Measurements from ENCODE around the gene DEGS1. TPM values are rescaled to one million over a fixed set of nuclear protein-coding genes. Genes with fewer than 3 reads are reported as not detected.

The DEGS1 gene
- total RNA-seq, 1 donor from 2014 or later: 115 TPM

DNA sequence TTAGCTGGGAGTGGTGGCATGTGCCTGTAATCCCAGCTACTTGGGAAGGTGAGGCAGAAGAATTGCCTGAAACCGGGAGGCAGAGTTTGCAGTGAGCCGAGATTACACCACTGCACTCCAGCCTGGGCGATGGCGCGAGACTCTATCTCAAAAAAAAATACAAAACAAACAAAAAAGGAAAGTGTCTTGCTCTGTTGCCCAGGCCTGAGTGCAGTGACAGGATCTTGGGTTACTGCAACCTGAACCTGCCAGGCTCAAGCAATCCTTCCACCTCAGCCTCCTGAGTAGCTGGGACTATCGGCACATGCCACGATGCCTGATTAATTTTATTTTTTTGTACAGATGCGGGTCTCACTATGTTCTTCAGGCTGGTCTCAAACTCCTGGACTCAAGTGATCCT is 33.3 kb downstream of the DEGS1 start:
- no peak for DNase-seq

DNA sequence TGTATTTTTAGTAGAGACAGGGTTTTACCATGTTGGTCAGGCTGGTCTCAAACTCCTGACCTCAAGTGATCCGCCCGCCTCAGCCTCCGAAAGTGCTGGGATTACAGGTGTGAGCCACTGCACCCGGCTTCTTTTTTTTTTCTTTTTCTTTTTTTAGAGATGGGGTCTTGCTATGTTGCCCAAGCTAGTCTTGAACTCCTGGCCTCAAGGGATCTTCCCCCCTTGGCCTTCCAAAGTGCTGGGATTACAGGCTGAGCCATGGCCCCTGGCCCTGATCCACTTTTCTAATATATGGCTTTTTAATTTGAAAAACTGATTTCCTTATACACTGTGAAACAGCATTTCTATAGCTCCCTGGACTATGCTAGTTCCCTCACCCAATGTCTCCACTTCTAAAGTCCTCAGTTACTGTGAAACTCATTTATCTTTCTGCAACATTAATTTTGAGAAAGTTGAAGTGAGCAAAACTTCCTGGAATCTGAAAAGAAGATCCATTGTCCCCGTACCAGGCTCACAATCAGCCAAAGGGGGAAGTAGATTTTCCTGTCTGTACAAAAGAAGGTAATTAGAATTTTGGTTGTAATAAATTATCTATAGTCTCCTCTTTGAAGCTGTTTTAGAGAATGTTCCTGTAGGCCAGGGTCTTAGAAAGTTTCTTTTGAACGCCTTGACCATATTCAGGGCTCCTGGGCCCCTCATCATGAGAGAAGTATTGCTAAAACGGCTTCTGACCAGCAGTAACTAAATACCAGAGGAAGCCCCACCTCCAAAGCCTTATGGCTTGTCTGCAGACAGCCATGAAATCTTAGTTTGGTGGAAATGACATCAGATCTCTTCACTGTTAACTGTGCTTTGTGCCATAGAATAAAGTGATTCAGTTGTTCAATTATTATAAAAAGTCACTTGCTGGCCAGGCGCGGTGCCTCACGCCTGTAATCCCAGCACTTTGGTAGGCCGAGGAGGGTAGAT is 34.9 kb downstream of the DEGS1 start:
- DNase-seq: peak; percentile 55

DNA sequence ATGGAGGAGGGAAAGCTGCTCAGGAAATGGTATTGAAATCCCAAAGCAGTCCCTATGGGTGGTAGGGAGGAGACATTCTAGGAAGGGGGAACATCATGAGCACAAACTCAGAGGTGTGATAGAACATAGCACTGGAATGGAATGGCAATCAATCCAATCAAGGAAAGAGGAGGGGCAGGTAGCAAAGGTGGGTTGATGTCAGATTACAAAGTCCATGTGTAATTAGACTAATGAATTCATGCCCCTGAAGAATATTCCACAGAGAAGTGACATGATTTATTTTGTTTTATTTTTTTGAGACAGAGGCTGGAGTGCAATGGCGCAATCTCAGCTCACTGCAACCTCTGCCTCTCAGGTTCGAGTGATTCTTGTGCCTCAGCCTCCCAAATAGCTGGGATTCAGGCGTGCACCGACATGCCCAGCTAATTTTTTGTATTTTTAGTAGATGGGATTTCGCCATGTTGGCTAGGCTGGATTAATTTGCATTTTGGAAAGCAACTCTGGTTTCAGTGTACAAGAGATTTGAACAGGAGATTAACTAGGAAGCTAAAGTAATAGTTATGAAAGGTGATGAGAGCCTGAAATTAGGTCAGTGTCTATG is 36.1 kb downstream of the DEGS1 start:
- no peak for DNase-seq

DNA sequence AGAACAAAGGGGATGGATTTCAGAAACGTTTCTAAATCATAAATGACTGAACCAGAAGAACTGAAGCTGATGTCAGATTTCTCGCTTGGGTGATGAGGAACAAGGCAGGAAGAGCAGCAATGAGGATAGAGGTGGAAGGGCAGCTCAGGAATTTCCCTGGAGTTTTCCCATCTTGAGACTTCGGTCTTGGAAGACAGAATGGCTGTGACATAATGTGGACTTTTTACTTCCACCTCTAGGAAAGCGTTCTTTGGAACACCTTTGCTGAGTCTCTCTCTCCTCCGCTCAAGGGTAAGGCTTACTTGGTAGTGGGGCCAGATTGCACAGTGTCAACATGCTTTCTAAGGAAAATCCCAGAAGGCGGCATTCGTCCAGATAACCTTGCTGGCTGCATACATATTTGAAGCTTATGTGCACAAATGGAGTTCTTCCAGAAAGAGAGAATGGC is 36.6 kb downstream of the DEGS1 start:
- DNase-seq: peak; percentile 52

- peak; percentile 84 for DNase-seq
These were observed 41.0 kb downstream of the DEGS1 start for GRCh38 chr1:224223819-224224714.

- DNase-seq: no peak
These were observed 43.9 kb downstream of the DEGS1 start for GRCh38 chr1:224226849-224227502.

GRCh38 chr1:224234017-224234416 is 51.0 kb downstream of the DEGS1 start:
- no peak for DNase-seq

- no peak for DNase-seq
These were observed 52.9 kb downstream of the DEGS1 start for GRCh38 chr1:224235813-224236493.

DNA sequence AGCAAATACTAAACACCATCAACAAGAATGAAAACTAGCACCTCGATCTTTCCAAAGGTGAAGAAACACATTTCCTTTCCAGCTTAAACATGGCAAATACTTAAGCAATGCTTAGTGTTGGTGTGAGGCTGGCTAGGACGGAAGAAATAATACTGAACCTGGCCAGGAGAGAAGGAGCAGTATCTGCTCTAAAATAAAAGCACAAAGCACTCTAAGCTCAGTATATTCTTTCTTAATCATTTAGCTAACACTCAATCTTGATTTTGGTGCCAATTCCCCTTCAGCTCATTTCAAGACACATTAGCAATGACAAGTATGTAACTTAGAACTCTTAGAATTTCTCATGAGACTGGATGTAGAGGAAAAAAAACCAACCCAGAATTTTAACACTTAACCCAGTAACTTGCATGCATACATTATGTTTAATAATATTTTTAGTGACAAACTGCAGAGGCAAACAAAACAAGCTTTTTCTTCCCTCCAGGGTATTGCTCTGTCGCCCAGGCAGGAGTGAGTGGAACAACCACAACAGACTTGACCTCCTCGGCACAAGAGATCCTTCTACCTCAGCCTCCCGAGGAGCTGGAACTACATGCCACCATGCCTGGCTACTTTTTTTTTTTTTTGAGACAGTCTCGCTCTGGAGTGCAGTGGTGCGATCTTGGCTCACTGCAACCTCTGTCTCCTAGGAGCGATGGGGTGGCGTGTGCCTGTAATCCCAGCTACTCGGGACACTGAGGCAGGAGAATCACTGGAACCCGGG is 54.3 kb downstream of the DEGS1 start:
- no peak for DNase-seq

- no peak for DNase-seq
These were observed 55.2 kb downstream of the DEGS1 start for GRCh38 chr1:224238212-224238611.

DNA sequence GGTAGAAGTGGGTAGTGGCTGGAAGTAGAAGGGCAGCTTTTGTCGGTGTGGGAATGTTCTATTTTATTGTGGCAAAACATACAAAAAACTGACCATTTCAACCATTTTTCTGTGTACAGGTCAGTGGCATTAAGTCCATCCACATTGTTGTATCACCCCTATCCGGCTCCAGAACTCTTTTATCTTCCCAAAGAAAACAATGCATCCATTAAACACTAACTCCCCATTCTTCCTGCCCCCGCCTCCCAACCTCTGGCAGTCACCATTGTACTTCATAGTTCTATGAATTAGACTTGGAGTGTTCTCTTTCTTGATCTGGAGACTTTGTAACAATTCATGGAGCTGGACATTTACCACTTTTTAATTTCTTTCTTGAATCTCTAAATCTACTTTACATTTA is 55.7 kb downstream of the DEGS1 start:
- peak; percentile 56 for DNase-seq

Other genes with a start within 250 kb of the DEGS1 start
- gene FBXO28, start 69.1 kb upstream of the DEGS1 start, total RNA-seq: 64.5 and 82.2 TPM in 2 replicates
- 31.0 and 38.2 TPM in 2 replicates for gene NVL, start 146.9 kb downstream of the DEGS1 start, total RNA-seq
- gene CNIH4, start 173.6 kb downstream of the DEGS1 start, total RNA-seq: 80.3 and 82.5 TPM in 2 replicates

All from dermis blood vessel endothelial cell (primary cell).